GM23338 (cell line): ENCODE results near the gene B3GNT4. TPM values are rescaled to one million over a fixed set of nuclear protein-coding genes. Genes with fewer than 3 reads are reported as not detected.

Experiments
- ATAC-seq: fragments of 200-7000 bp; cut with Tn5 transposase; 3 replicates; pipeline ENCODE4 v1.9.1; 2020
- DNase-seq: peaks from one replicate; pipeline ENCODE4 v3.0.0-alpha.2; 2015; ENCODE audit warnings: low spot score
- H2AFZ ChIP-seq: fragments of 200-600 bp; sonication (generic); 2 replicates; pipeline ENCODE4 v1.8.0; 2016; ENCODE audit warnings: antibody characterized with exemption, mild to moderate bottlenecking, moderate library complexity
- H3F3A ChIP-seq: fragments of 200-600 bp; sonication (generic); replicated peaks from 2 replicates; pipeline ENCODE4 v1.8.0; 2017; ENCODE audit warnings: antibody characterized with exemption, mixed run types, low read depth
- H3K27ac ChIP-seq: fragments of 200-600 bp; sonication (generic); 2 replicates; pipeline ENCODE4 v1.6.1; 2016; ENCODE audit warnings: low read depth
- H3K27me3 ChIP-seq: fragments of 200-600 bp; sonication (generic); 2 replicates; pipeline ENCODE4 v1.8.0; 2016; ENCODE audit warnings: mild to moderate bottlenecking, mixed run types, moderate library complexity; ENCODE audit not compliant: insufficient read depth
- H3K36me3 ChIP-seq: fragments of 200-600 bp; sonication (generic); 2 replicates; pipeline ENCODE4 v1.8.0; 2016; ENCODE audit warnings: mild to moderate bottlenecking; ENCODE audit not compliant: insufficient read depth
- H3K4me1 ChIP-seq: fragments of 200-600 bp; sonication (generic); 2 replicates; pipeline ENCODE4 v1.8.0; 2016; ENCODE audit warnings: mild to moderate bottlenecking, moderate library complexity; ENCODE audit not compliant: insufficient read depth
- H3K4me2 ChIP-seq: fragments of 200-600 bp; sonication (generic); 2 replicates; pipeline ENCODE4 v1.7.1; 2017; ENCODE audit warnings: mixed run types
- H3K4me3 ChIP-seq: fragments of 200-600 bp; sonication (generic); 2 replicates; pipeline ENCODE4 v1.6.1; 2016; ENCODE audit warnings: mixed run types
- H3K79me2 ChIP-seq: fragments of 200-600 bp; sonication (generic); replicated peaks from 2 replicates; pipeline ENCODE4 v1.8.0; 2017; ENCODE audit warnings: mild to moderate bottlenecking; ENCODE audit not compliant: insufficient read depth
- H3K9me2 ChIP-seq: fragments of 200-600 bp; sonication (generic); 2 replicates; pipeline ENCODE4 v1.8.0; 2017; ENCODE audit not compliant: insufficient read depth
- H4K20me1 ChIP-seq: fragments of 200-600 bp; sonication (generic); replicated peaks from 2 replicates; pipeline ENCODE4 v1.8.0; 2017; ENCODE audit warnings: mild to moderate bottlenecking; ENCODE audit not compliant: insufficient read depth
- H3K27ac Mint-ChIP-seq: 2 replicates; pipeline ENCODE4 v1.8.0; 2020; ENCODE audit warnings: inconsistent platforms, mild to moderate bottlenecking, moderate library complexity, mixed read lengths
- H3K27me3 Mint-ChIP-seq: 3 replicates; pipeline ENCODE4 v1.8.0; 2022; ENCODE audit warnings: low read depth, mild to moderate bottlenecking, moderate library complexity, mixed read lengths, inconsistent platforms; ENCODE audit not compliant: insufficient read depth, poor library complexity
- H3K36me3 Mint-ChIP-seq: 3 replicates; pipeline ENCODE4 v1.8.0; 2021; ENCODE audit warnings: low read depth, mild to moderate bottlenecking, inconsistent platforms, moderate library complexity, mixed read lengths
- H3K4me1 Mint-ChIP-seq: 3 replicates; pipeline ENCODE4 v1.8.0; 2020; ENCODE audit warnings: mild to moderate bottlenecking, inconsistent platforms, mixed read lengths
- H3K4me3 Mint-ChIP-seq: 3 replicates; pipeline ENCODE4 v1.8.0; 2021; ENCODE audit warnings: moderate library complexity, mild to moderate bottlenecking, inconsistent platforms, mixed read lengths
- H3K9me3 Mint-ChIP-seq: 3 replicates; pipeline ENCODE4 v1.8.0; 2020; ENCODE audit warnings: moderate library complexity, mild to moderate bottlenecking, inconsistent platforms, mixed read lengths
- CREB1 ChIP-seq: fragments of 250-450 bp; sonication (Bioruptor Pico); IDR thresholded peaks from 2 replicates; pipeline ENCODE4 v1.5.0; 2020; ENCODE audit warnings: low read depth, mild to moderate bottlenecking, moderate library complexity
- EZH2 ChIP-seq: fragments of 200-600 bp; sonication (generic); IDR thresholded peaks from one replicate; pipeline ENCODE4 v1.8.0; 2017; ENCODE audit warnings: antibody characterized with exemption, mild to moderate bottlenecking, low read depth; ENCODE audit not compliant: unreplicated experiment
- EZH2phosphoT487 ChIP-seq: fragments of 200-600 bp; sonication (generic); IDR thresholded peaks from one replicate; pipeline ENCODE4 v1.8.1; 2018; ENCODE audit warnings: antibody characterized with exemption; ENCODE audit not compliant: unreplicated experiment
- JUNB ChIP-seq: IDR thresholded peaks from one replicate; pipeline ENCODE4 v1.6.1; 2016; ENCODE audit warnings: antibody characterized with exemption; ENCODE audit not compliant: unreplicated experiment
- NANOG ChIP-seq: IDR thresholded peaks from 2 replicates; pipeline ENCODE4 v1.6.1; 2016; ENCODE audit warnings: antibody characterized with exemption, borderline replicate concordance
- POLR2AphosphoS5 ChIP-seq: IDR thresholded peaks from 2 replicates; pipeline ENCODE4 v1.6.1; 2016; ENCODE audit warnings: antibody characterized with exemption, low read depth
- REST ChIP-seq: IDR thresholded peaks from one replicate; pipeline ENCODE4 v1.6.1; 2018; ENCODE audit warnings: antibody characterized with exemption; ENCODE audit not compliant: unreplicated experiment
- ZNF114 ChIP-seq: fragments of 250-450 bp; sonication (Bioruptor Pico); IDR thresholded peaks from 2 replicates; pipeline ENCODE4 v1.5.0; 2020; ENCODE audit warnings: mild to moderate bottlenecking, moderate library complexity
- polyA plus RNA-seq: library from polyadenylated mRNA; unstranded; fragments of >200 nt; fragmentation: Nextera tagmentation; extraction: Ambion mirVana; gene quantifications from 2 replicates; pipeline ENCODE4 v1.2.1, GENCODE V29; 2016
- total RNA-seq: library from RNA; depleted of rRNA; stranded (reverse); fragments of >200 nt; shearing (Covaris generic); gene quantifications from 2 replicates; pipeline ENCODE4 v1.2.3, GENCODE V29; 2014
- TF ChIP-seq, protein P1 (sequence below): IDR thresholded peaks from 2 replicates; pipeline ENCODE4 v1.6.1; 2016; ENCODE audit warnings: antibody characterized with exemption
- TF ChIP-seq, protein P2 (sequence below): fragments of 250-450 bp; sonication (Bioruptor Pico); IDR thresholded peaks from 2 replicates; pipeline ENCODE4 v1.5.0; 2020; ENCODE audit warnings: mild to moderate bottlenecking, moderate library complexity

Gene B3GNT4
- total and polyA plus RNA-seq, 2 experiments from 2014 or later = 0.80 to 1.8 TPM

DNA sequence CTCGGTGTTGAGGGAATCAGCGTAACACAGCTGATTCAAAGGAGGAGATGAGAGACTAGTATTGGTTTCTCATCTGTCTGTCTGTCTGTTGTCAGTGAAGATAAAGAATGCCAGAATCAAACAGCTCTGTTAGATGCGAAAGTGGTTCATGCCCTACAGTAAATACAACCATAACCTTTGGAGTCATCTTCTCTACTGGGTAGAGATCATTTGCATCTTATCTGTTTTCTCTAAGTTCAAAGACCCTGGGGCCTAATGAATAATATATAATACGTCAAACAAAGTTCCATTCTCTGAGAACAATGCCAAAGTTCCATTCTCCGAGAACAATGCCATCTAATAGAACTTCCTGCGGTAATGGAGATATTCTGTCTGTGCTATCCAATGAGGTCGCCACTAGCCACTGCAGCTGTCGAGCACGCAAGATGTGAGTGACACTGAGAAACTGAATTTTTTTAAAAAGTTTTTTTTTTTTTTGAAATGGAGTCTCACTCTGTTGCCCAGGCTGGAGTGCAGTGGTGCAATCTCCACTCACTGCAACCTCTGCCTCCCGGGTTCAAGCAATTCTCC is 36.1 kb upstream of the B3GNT4 start (continued):
- TF ChIP-seq, protein P1, sequence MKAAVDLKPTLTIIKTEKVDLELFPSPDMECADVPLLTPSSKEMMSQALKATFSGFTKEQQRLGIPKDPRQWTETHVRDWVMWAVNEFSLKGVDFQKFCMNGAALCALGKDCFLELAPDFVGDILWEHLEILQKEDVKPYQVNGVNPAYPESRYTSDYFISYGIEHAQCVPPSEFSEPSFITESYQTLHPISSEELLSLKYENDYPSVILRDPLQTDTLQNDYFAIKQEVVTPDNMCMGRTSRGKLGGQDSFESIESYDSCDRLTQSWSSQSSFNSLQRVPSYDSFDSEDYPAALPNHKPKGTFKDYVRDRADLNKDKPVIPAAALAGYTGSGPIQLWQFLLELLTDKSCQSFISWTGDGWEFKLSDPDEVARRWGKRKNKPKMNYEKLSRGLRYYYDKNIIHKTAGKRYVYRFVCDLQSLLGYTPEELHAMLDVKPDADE = no peak

DNA sequence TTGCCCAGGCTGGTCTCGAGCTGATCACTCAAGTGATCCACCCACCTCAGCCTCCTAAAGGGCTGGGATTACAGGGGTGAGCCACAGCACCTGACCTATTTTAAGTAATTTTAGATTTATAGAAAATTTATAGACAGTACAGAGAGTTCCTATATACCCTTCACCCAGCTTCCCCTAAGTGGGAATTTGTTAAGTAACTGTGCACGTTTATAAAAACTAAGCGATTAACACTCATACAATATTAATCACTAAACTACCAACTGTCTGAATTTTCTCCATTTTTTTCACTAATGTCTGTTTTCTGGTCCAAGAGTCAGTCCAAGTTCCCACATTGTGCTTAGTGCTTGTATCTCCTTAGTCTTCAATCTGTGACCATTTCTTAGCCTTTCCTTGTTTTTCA is 35.0 kb upstream of the B3GNT4 start:
- H3K27ac Mint-ChIP-seq = no peak overlapping the region
- Histone ChIP-seq H2AFZ (no peak overlapping the region), H3F3A (no peaks in the 10 kb centered on the region), H4K20me1 (no peaks in the 10 kb centered on the region), H3K9me2 (no peaks in the 10 kb centered on the region), H3K4me2 (no peak overlapping the region), H3K36me3 (no peaks in the 10 kb centered on the region), H3K4me3 (no peak overlapping the region), H3K4me1 (no peaks in the 10 kb centered on the region), H3K79me2 (no peaks in the 10 kb centered on the region), H3K27me3 (no peaks in the 10 kb centered on the region), H3K27ac (no peak overlapping the region)
- peaks cover 2% of the 10 kb centered on the region for H3K27me3 Mint-ChIP-seq
- H3K4me3 Mint-ChIP-seq = no peak overlapping the region
- ATAC-seq (no peak), DNase-seq (no peak)
- H3K4me1 Mint-ChIP-seq = no peaks in the 10 kb centered on the region
- H3K9me3 Mint-ChIP-seq = no peaks in the 10 kb centered on the region
- TF ChIP-seq EZH2phosphoT487 = no peak
- no peak for TF ChIP-seq EZH2
- no peak for TF ChIP-seq REST
- TF ChIP-seq NANOG = no peak
- no peaks in the 10 kb centered on the region for H3K36me3 Mint-ChIP-seq

DNA sequence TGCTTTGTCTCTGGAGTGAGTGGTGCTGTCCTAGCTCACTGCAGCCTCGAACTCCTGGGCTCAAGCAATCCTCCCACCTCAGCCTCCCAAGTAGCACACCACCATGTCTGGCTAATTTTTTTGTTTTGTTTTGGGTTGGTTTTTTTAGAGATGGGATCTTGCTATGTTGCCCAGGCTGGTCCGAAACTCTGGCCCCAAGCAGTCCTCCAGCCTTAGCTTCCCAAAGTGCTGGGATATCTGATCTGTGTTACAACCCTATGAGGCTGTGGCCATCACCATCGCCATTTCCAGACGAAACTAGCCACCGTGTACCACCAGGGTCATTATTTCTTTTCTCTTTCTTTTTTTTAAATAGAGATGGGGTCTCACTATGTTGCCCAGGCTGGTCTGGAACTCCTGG is 32.1 kb upstream of the B3GNT4 start:
- H3K27ac Mint-ChIP-seq = no peak overlapping the region
- DNase-seq (no peak), ATAC-seq (no peak)
- Histone ChIP-seq H3K4me3 (no peak overlapping the region), H3K36me3 (no peaks in the 10 kb centered on the region), H4K20me1 (no peaks in the 10 kb centered on the region), H3K4me2 (no peak overlapping the region), H2AFZ (no peak overlapping the region), H3K4me1 (no peaks in the 10 kb centered on the region), H3F3A (no peaks in the 10 kb centered on the region), H3K27me3 (no peaks in the 10 kb centered on the region), H3K9me2 (no peaks in the 10 kb centered on the region), H3K27ac (no peak overlapping the region), H3K79me2 (no peaks in the 10 kb centered on the region)
- H3K27me3 Mint-ChIP-seq = peaks cover 4% of the 10 kb centered on the region
- H3K4me3 Mint-ChIP-seq = no peak overlapping the region
- no peaks in the 10 kb centered on the region for H3K9me3 Mint-ChIP-seq
- no peaks in the 10 kb centered on the region for H3K4me1 Mint-ChIP-seq
- H3K36me3 Mint-ChIP-seq = no peaks in the 10 kb centered on the region
- TF ChIP-seq, protein P2, sequence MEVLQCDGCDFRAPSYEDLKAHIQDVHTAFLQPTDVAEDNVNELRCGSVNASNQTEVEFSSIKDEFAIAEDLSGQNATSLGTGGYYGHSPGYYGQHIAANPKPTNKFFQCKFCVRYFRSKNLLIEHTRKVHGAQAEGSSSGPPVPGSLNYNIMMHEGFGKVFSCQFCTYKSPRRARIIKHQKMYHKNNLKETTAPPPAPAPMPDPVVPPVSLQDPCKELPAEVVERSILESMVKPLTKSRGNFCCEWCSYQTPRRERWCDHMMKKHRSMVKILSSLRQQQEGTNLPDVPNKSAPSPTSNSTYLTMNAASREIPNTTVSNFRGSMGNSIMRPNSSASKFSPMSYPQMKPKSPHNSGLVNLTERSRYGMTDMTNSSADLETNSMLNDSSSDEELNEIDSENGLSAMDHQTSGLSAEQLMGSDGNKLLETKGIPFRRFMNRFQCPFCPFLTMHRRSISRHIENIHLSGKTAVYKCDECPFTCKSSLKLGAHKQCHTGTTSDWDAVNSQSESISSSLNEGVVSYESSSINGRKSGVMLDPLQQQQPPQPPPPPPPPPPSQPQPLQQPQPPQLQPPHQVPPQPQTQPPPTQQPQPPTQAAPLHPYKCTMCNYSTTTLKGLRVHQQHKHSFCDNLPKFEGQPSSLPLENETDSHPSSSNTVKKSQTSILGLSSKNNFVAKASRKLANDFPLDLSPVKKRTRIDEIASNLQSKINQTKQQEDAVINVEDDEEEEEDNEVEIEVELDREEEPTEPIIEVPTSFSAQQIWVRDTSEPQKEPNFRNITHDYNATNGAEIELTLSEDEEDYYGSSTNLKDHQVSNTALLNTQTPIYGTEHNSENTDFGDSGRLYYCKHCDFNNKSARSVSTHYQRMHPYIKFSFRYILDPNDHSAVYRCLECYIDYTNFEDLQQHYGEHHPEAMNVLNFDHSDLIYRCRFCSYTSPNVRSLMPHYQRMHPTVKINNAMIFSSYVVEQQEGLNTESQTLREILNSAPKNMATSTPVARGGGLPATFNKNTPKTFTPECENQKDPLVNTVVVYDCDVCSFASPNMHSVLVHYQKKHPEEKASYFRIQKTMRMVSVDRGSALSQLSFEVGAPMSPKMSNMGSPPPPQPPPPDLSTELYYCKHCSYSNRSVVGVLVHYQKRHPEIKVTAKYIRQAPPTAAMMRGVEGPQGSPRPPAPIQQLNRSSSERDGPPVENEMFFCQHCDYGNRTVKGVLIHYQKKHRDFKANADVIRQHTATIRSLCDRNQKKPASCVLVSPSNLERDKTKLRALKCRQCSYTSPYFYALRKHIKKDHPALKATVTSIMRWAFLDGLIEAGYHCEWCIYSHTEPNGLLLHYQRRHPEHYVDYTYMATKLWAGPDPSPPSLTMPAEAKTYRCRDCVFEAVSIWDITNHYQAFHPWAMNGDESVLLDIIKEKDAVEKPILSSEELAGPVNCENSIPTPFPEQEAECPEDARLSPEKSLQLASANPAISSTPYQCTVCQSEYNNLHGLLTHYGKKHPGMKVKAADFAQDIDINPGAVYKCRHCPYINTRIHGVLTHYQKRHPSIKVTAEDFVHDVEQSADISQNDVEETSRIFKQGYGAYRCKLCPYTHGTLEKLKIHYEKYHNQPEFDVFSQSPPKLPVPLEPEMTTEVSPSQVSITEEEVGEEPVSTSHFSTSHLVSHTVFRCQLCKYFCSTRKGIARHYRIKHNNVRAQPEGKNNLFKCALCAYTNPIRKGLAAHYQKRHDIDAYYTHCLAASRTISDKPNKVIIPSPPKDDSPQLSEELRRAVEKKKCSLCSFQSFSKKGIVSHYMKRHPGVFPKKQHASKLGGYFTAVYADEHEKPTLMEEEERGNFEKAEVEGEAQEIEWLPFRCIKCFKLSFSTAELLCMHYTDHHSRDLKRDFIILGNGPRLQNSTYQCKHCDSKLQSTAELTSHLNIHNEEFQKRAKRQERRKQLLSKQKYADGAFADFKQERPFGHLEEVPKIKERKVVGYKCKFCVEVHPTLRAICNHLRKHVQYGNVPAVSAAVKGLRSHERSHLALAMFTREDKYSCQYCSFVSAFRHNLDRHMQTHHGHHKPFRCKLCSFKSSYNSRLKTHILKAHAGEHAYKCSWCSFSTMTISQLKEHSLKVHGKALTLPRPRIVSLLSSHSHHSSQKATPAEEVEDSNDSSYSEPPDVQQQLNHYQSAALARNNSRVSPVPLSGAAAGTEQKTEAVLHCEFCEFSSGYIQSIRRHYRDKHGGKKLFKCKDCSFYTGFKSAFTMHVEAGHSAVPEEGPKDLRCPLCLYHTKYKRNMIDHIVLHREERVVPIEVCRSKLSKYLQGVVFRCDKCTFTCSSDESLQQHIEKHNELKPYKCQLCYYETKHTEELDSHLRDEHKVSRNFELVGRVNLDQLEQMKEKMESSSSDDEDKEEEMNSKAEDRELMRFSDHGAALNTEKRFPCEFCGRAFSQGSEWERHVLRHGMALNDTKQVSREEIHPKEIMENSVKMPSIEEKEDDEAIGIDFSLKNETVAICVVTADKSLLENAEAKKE (CRISPR knock-in tag) = no peak
- TF ChIP-seq JUNB (no peak), POLR2AphosphoS5 (no peak), ZNF114 (CRISPR knock-in tag) (no peak), EZH2 (no peak), CREB1 (no peak), EZH2phosphoT487 (no peak)
